Smooth muscle cell (in vitro differentiated cells): Measurements from ENCODE around the gene VAV2. TPM values are rescaled to one million over a fixed set of nuclear protein-coding genes. Genes with fewer than 3 reads are reported as not detected.

Source experiments
- DNase-seq: peaks from one replicate; lab custom pipeline; 2025; ENCODE audit not compliant: unreplicated experiment; lab: John Stamatoyannopoulos, UW
- H2AFZ ChIP-seq: fragments of 200-600 bp; sonication (generic); 2 replicates; pipeline ENCODE4 v1.6.0; 2016; ENCODE audit warnings: antibody characterized with exemption, low read depth, mild to moderate bottlenecking
- H3F3A ChIP-seq: fragments of 200-600 bp; sonication (generic); 2 replicates; pipeline ENCODE4 v1.6.0; 2017; ENCODE audit warnings: antibody characterized with exemption, low read depth
- H3K27ac ChIP-seq: fragments of 200-600 bp; sonication (generic); 2 replicates; pipeline ENCODE4 v1.5.1; 2016; ENCODE audit warnings: low read depth, mild to moderate bottlenecking
- H3K27me3 ChIP-seq: fragments of 200-600 bp; sonication (generic); 2 replicates; pipeline ENCODE4 v1.6.1; 2016; ENCODE audit warnings: low read depth, mild to moderate bottlenecking
- H3K36me3 ChIP-seq: fragments of 200-600 bp; sonication (generic); 2 replicates; pipeline ENCODE4 v1.5.1; 2016; ENCODE audit warnings: low read depth
- H3K4me1 ChIP-seq: fragments of 200-600 bp; sonication (generic); 2 replicates; pipeline ENCODE4 v1.5.1; 2016; ENCODE audit warnings: low read depth
- H3K4me2 ChIP-seq: fragments of 200-600 bp; sonication (generic); 2 replicates; pipeline ENCODE4 v1.6.0; 2016; ENCODE audit warnings: mild to moderate bottlenecking
- H3K4me3 ChIP-seq: fragments of 200-600 bp; sonication (generic); 2 replicates; pipeline ENCODE4 v1.5.1; 2016; ENCODE audit warnings: mild to moderate bottlenecking
- H3K79me2 ChIP-seq: fragments of 200-600 bp; sonication (generic); 2 replicates; pipeline ENCODE4 v1.6.0; 2016; ENCODE audit warnings: low read depth, mild to moderate bottlenecking
- H3K9ac ChIP-seq: fragments of 200-600 bp; sonication (generic); 2 replicates; pipeline ENCODE4 v1.6.0; 2016; ENCODE audit warnings: low read depth
- H3K9me3 ChIP-seq: fragments of 200-600 bp; sonication (generic); replicated peaks from 2 replicates; pipeline ENCODE4 v1.5.1; 2016; ENCODE audit warnings: low read depth
- H4K20me1 ChIP-seq: fragments of 200-600 bp; sonication (generic); 2 replicates; pipeline ENCODE4 v1.6.0; 2016; ENCODE audit warnings: low read depth
- WGBS: methylation state at CpG from one replicate; pipeline ENCODE4 v1.1.7; 2016; ENCODE audit warnings: low lambda C conversion rate; 5-methylcytosine and 5-hydroxymethylcytosine counted together
- polyA plus RNA-seq: library from polyadenylated mRNA; unstranded; fragments of >200 nt; fragmentation: Nextera tagmentation; extraction: Ambion mirVana; gene quantifications from 2 replicates; pipeline ENCODE4 v1.2.1, GENCODE V29; 2016
- total RNA-seq: library from RNA; depleted of rRNA; stranded (reverse); fragments of >200 nt; gene quantifications from 2 replicates; pipeline ENCODE4 v1.2.3, GENCODE V29; 2014
- TF ChIP-seq, protein P1 (sequence below): fragments of 200-600 bp; sonication (generic); IDR thresholded peaks from 2 replicates; pipeline ENCODE4 v1.5.1; 2017; ENCODE audit warnings: borderline replicate concordance, mild to moderate bottlenecking, antibody characterized with exemption; ENCODE audit not compliant: insufficient read depth, poor library complexity, severe bottlenecking

VAV2 gene
- total and polyA plus RNA-seq, 2 experiments from 2014 or later: 26.2 to 35.3 TPM

DNA sequence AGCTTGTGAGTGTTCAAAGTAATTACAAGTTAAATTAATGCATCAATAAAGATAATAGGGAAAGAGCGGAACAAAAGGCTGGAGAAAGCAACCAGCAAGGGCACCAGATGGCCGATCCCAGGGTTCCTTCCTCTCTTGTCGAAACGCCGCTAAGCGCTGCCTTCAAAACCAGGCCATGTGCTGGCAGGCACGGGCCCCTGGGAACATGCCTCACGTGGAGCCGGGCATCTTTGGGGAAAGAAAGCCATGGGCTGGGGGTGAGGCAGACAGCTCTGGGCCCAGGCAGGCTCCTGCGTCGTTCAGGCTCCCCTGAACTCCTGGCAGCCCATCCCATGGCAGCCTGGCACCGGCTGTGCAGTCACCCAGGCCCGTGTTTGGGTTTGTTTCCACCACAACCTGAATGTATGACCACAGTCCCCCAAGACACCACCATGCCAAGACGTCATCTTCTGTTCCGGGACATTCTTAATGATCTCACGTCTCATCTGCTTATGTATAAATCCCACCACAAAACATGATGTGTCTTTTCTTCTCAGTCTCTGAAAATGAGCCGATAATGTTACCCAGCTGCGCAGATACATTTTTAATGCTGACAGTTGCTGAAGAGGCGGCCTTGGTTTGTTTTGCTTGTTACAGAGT is 143.5 kb downstream of the VAV2 start:
- Histone ChIP-seq H3K4me3 (no peak overlapping the region), H3K4me1 (no peaks in the 10 kb centered on the region), H3K79me2 (peaks cover 51% of the 10 kb centered on the region), H3K36me3 (no peaks in the 10 kb centered on the region), H3K4me2 (no peak overlapping the region), H2AFZ (no peak overlapping the region), H3K9ac (no peak overlapping the region), H3K27me3 (no peaks in the 10 kb centered on the region), H3F3A (peaks cover 7% of the 10 kb centered on the region), H3K27ac (no peak overlapping the region), H4K20me1 (peaks cover 72% of the 10 kb centered on the region), H3K9me3 (no peaks in the 10 kb centered on the region)
- DNase-seq: no peak
- TF ChIP-seq, protein P1, sequence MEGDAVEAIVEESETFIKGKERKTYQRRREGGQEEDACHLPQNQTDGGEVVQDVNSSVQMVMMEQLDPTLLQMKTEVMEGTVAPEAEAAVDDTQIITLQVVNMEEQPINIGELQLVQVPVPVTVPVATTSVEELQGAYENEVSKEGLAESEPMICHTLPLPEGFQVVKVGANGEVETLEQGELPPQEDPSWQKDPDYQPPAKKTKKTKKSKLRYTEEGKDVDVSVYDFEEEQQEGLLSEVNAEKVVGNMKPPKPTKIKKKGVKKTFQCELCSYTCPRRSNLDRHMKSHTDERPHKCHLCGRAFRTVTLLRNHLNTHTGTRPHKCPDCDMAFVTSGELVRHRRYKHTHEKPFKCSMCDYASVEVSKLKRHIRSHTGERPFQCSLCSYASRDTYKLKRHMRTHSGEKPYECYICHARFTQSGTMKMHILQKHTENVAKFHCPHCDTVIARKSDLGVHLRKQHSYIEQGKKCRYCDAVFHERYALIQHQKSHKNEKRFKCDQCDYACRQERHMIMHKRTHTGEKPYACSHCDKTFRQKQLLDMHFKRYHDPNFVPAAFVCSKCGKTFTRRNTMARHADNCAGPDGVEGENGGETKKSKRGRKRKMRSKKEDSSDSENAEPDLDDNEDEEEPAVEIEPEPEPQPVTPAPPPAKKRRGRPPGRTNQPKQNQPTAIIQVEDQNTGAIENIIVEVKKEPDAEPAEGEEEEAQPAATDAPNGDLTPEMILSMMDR: no peak
- 97% methylated on average over 19 of the region's 19 CpGs for WGBS

- H3K79me2 ChIP-seq: peaks cover 61% of the 10 kb centered on the region
- H3K4me1 ChIP-seq: no peaks in the 10 kb centered on the region
- no peak overlapping the region for H3K4me2 ChIP-seq
- no peak overlapping the region for H3K27ac ChIP-seq
- no peaks in the 10 kb centered on the region for H3K27me3 ChIP-seq
- no peaks in the 10 kb centered on the region for H3K9me3 ChIP-seq
- peaks cover 72% of the 10 kb centered on the region for H4K20me1 ChIP-seq
- H3K4me3 ChIP-seq: no peak overlapping the region
- TF ChIP-seq, protein P1: no peak
- 97% methylated on average over 18 of the region's 18 CpGs for WGBS
- H2AFZ ChIP-seq: no peak overlapping the region
- no peak overlapping the region for H3K9ac ChIP-seq
- peaks cover 7% of the 10 kb centered on the region for H3F3A ChIP-seq
- no peak for DNase-seq
- no peaks in the 10 kb centered on the region for H3K36me3 ChIP-seq
These were observed 145.5 kb downstream of the VAV2 start for GRCh38 chr9:133846483-133847090.

DNA sequence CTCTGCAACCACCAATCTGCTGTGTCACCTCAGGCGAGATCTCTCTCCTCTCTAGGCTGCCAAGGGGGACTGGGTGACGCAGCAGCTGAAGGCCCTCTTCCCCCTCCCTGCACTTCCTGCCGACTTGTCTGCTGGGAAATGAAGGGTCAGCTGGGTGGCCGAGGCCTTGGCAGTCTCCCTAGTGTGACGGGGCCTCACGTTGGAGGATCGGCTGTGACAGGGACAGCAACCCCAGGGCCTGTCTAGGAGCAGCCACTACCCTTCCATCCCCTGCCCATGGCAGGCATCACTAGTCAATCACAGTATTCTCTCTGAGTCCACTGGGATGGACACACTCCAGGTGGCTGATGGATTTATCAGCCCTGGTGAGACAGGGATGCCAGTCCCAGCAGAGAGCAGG is 146.7 kb downstream of the VAV2 start:
- TF ChIP-seq, protein P1: no peak
- H3K36me3 ChIP-seq: no peaks in the 10 kb centered on the region
- 32% methylated on average over 7 of the region's 7 CpGs for WGBS
- peak overlapping the region; percentile 84 for H3K27ac ChIP-seq
- no peak for DNase-seq
- H3F3A ChIP-seq: peaks cover 7% of the 10 kb centered on the region
- peaks cover 72% of the 10 kb centered on the region for H4K20me1 ChIP-seq
- peak overlapping the region; percentile 68 for H3K4me2 ChIP-seq
- no peaks in the 10 kb centered on the region for H3K9me3 ChIP-seq
- no peak overlapping the region for H2AFZ ChIP-seq
- peaks cover 59% of the 10 kb centered on the region for H3K79me2 ChIP-seq
- H3K9ac ChIP-seq: peak overlapping the region; percentile 29
- no peak overlapping the region for H3K4me3 ChIP-seq
- H3K27me3 ChIP-seq: no peaks in the 10 kb centered on the region
- peaks cover 7% of the 10 kb centered on the region for H3K4me1 ChIP-seq
